IPS-11a (cell line): ENCODE measurements around the gene CFI.

Experiments
- H3K4me3 ChIP-seq: one replicate; pipeline ENCODE4 v1.5.1; 2013; ENCODE audit warnings: low read depth, low read length, control low read depth

CFI gene

DNA sequence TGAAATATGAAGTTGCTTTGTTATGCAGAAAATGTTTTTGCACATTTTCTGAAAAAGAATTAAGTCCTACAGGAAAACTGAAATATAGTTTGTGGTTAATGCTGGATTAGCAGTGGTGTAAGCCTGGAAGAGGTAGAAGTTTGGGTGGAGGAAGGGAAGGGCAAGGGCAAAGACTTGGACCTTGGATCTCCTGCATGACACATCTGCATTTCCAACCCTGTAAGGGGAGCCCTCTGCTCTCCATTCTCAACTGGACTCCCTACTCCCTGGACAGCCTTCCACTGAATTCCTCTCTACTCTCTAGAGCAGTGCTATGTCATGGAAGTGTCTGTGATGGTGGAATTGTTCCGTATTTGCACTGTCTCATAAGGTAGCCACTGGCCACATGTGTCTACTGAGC, 103.1 kb downstream of the CFI start:
- H3K4me3 ChIP-seq, result no peak overlapping the region

DNA sequence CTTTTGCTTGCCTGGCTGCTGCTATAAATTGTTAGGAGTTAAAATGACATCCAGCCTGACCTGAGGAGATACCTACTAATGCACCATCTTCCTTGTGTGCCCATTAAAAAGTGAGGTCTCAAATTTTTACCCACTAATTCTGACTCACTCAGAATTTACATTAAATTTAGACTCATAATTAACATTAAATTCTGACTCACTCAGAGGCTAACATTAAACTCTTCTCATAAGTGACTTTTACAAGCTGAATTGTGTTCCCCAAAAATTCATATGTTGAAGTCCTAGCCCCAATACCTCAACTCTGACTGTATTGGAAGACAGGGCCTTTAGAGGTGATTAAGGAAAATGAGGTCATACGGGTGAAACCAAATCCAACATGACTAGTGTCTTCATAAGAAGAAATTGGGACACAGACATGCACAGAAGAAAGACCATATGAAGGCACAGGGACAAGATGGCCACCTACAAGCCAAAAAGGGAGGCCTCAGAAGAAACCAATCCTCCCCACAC, 110.3 kb downstream of the CFI start:
- H3K4me3 ChIP-seq, result no peak overlapping the region
